ENCODE measurements around the gene ARID2.

DNA sequence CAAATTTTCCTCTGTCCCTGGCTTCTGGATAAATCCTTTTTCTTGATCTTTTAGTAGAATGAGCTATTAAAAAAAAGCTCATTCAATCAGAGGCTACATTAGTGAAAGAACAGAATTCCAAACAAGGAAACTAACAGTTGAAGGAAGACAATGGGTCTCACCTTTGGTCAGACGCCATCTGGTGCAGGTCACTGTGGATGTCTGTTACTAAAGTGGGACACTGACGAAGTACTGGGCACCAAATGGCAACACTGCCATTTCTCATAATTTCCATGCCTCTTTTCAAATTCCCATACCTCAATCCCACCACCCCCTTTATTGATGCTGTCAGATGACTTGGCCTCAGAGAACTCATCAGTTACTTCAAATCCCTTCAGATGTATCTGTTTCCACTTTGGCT lies 24.5 kb upstream of the ARID2 start:
- TF ChIP-seq CTCF (conservative IDR thresholded peaks at IDR 0.05; ENCODE audit: low read depth in 2 of 2): no peak
- TF ChIP-seq POLR2AphosphoS5 (IDR thresholded peaks at IDR 0.05; ENCODE audit: low read depth): no peak
- TF ChIP-seq EZH2 (IDR thresholded peaks at IDR 0.05; ENCODE audit: low read depth, unreplicated experiment): no peak
